Measurements from ENCODE around the gene MRPS27. TPM values are rescaled to one million over a fixed set of nuclear protein-coding genes. Genes with fewer than 3 reads are reported as not detected.

Gene MRPS27
- total RNA-seq (ENCODE audit: low replicate concordance), result 80.6 and 83.6 TPM in 2 replicates

- H3K4me3 ChIP-seq (ENCODE audit: low read depth, low read length), result peak within 1 kb of the TSS; percentile 98
- peak; percentile 99 for DNase-seq (ENCODE audit: low read depth)
- peak; percentile 25 for TF ChIP-seq CTCF (IDR thresholded peaks at IDR 0.05; ENCODE audit: insufficient read depth, low read length)
These were observed at the start of gene MRPS27, which contains the start of gene PTCD2 for GRCh38 chr5:72319976-72320752. Gene MRPS27 (minus strand): TSS chr5:72320240. CDS start chr5:72320221, 19 bp downstream. Gene PTCD2 (plus strand): TSS chr5:72320373. CDS start chr5:72320383, 10 bp downstream.

GRCh38 chr5:72369711-72370110, 49.7 kb upstream of the MRPS27 start:
- no peak for DNase-seq (ENCODE audit: low read depth)
- no peak for TF ChIP-seq CTCF (IDR thresholded peaks at IDR 0.05; ENCODE audit: insufficient read depth, low read length)
- H3K4me3 ChIP-seq (ENCODE audit: low read depth, low read length), result no peak overlapping the region

- peak; percentile 71 for DNase-seq (ENCODE audit: low read depth)
- H3K4me3 ChIP-seq (ENCODE audit: low read depth, low read length), result no peak overlapping the region
- no peak for TF ChIP-seq CTCF (IDR thresholded peaks at IDR 0.05; ENCODE audit: insufficient read depth, low read length)
These were observed 49.3 kb upstream of the MRPS27 start for GRCh38 chr5:72369301-72369700.

GRCh38 chr5:72368271-72368670, 48.2 kb upstream of the MRPS27 start:
- DNase-seq (ENCODE audit: low read depth), result peak; percentile 16
- no peak for TF ChIP-seq CTCF (IDR thresholded peaks at IDR 0.05; ENCODE audit: insufficient read depth, low read length)
- H3K4me3 ChIP-seq (ENCODE audit: low read depth, low read length), result no peak overlapping the region

- no peak overlapping the region for H3K4me3 ChIP-seq (ENCODE audit: low read depth, low read length)
- peak; percentile 93 for DNase-seq (ENCODE audit: low read depth)
- peak; percentile 78 for TF ChIP-seq CTCF (IDR thresholded peaks at IDR 0.05; ENCODE audit: insufficient read depth, low read length)
These were observed 46.4 kb upstream of the MRPS27 start for GRCh38 chr5:72366324-72366976.

- H3K4me3 ChIP-seq (ENCODE audit: low read depth, low read length), result no peak overlapping the region
- DNase-seq (ENCODE audit: low read depth), result no peak
- no peak for TF ChIP-seq CTCF (IDR thresholded peaks at IDR 0.05; ENCODE audit: insufficient read depth, low read length)
These were observed 44.9 kb upstream of the MRPS27 start for GRCh38 chr5:72364951-72365350.

All from fibroblast of the aortic adventitia (primary cell).